ENCODE data around the gene MCAT.
"Not testable (repeated sequence)": the region's sequence is repeated elsewhere in the genome, so short reads cannot be mapped to it uniquely, and the experiment has no call there.

Gene MCAT

DNA sequence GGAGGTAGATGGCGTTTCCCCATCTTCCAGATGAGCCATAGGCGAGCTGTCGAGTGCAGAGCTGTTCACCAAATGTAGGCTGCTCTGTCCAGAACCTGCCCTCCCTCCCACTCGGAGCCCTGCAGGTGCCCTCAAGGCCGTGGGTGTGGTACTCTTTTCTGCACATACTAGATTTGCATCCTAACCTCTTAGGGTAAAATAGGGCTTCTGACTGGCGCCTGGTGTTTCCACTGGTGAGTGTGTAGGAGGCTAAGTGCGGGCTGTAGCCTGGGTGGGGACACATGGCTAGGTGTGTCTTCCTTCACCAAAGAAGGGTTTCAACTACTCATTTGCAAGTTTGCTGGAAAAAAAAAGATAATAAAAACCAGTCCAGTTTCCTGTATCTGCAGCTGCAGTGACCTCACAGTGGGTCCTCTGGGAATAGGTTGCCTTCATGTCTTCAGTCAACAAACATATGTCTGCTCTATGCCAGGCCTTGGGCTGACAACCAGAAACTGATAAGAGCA is 24.2 kb downstream of the MCAT start:
- DNase-seq, result no peak

DNA sequence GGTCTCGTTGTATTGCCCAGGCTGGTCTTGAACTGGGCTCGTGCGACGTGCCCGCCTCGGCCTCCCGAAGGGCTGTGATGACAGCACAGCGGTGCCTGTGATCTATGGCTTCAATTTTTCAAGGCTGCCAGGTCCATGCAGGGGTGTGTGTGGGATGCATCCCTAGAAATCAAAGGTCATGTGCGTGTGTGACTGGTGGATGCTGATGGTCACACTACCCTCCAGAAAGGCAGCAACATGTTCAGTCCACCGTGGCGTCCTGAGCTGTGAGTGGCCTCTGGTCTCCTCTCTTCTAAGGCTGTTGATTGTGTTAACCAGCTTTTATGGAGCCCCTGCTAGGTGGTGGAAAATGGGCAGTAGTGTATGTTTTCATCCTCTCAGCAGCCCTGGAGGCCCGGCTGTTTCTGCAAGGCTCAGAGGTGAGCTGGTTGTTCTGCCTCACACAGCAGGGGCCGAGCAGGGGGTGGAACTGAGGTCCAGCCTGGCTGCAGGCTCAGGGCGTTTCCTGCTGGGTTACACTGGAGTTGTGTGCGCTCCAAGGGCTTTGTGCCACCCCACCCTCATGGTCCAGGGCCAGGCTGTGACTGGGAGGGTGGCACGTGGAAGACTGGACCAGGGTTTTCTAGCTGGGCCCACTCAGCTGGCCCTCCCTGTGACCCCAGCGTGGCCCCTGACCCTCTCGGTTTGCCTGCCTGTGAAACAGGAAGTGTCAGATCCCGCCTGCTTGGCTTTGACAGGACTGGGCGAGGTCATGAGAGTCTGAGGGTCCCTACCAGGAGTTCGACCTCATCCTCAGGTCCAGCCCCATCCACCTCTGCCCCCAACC is 25.0 kb downstream of the MCAT start:
- DNase-seq, result no peak

DNA sequence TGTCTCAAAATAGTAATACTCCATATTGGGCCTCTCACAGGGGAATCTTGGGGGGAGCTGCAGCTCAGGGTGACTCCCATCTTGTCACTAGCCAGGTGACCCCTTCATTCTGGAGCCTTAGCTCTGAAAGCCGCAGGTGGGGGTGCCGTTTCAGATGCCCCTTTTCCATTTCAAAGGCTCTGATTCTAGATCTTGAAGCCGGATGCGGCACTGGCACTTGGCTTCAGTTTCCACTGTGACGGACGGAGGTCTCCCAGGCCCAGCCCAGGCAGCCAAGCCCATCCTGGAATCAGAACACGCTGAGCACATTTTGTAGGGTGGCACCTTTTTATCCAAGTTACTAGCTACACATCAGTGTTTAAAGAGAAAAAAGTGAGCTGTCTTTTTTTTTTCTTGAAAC is 26.3 kb downstream of the MCAT start:
- DNase-seq, result no peak

GRCh38 chr22:43114958-43115357 is 28.2 kb downstream of the MCAT start:
- no peak for DNase-seq

- DNase-seq, result no peak
Observed at GRCh38 chr22:43113526-43114251, 29.5 kb downstream of the MCAT start.

- no peak for DNase-seq
Observed at GRCh38 chr22:43110927-43111623, 32.1 kb downstream of the MCAT start.

GRCh38 chr22:43110444-43110926 is 32.7 kb downstream of the MCAT start, which contains the start of gene BIK:
Gene BIK (plus strand): TSS chr22:43110750. CDS start chr22:43124023, 13,273 bp downstream.
- no peak for DNase-seq

- no peak for DNase-seq
Observed at GRCh38 chr22:43109921-43110443, 33.2 kb downstream of the MCAT start.

DNA sequence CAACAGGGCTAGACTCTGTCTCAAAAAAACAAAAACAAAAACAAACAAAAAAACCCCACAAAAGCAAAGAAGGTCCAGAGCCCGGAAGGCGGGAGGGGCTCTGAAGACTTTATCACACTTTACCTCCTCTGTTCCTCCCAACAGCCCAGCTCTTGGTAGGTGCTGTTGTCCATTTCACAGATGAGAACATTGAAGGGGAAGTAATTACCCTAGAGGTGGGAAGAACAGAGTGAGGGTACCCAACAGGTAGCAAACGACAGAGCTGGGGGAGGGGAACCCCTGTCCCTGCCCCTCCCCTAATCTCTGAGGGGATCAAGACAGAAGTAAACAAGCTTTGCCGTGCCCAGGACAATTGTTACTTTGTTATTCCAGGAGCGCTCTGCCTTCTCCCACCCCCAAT is 33.7 kb downstream of the MCAT start:
- no peak for DNase-seq

GRCh38 chr22:43106302-43106701 is 36.9 kb downstream of the MCAT start:
- DNase-seq, result no peak

GRCh38 chr22:43104950-43105349 is 38.2 kb downstream of the MCAT start:
- DNase-seq, result not testable (repeated sequence)

GRCh38 chr22:43104056-43104625 is 39.1 kb downstream of the MCAT start:
- DNase-seq, result not testable (repeated sequence)

GRCh38 chr22:43101306-43101705 is 41.9 kb downstream of the MCAT start:
- no peak for DNase-seq

GRCh38 chr22:43100225-43100624 is 43.0 kb downstream of the MCAT start:
- DNase-seq, result no peak

- DNase-seq, result no peak
Observed at GRCh38 chr22:43099095-43099494, 44.1 kb downstream of the MCAT start.

GRCh38 chr22:43098356-43098755 is 44.8 kb downstream of the MCAT start:
- DNase-seq, result no peak

DNA sequence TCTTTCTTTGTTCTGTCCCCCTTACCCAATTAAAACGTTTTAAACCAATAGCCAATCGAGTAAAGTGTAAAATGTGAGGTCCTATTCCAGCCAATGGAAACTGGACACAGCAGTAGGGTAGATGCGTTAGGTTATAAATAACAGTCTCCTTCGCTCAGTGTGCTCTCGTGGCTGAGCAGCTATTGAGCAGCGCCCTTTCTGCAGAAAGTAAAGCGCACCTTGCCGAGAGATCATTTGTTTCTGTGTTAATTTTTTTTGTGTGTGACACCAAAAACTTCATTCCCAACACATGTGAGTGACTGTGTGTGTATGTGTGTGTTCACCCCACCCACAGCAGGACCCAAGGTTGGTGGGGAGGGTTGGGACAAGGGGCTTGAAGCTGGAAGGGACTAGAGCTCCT is 46.8 kb downstream of the MCAT start:
- DNase-seq, result no peak

GRCh38 chr22:43094551-43094950 is 48.6 kb downstream of the MCAT start:
- no peak for DNase-seq

GRCh38 chr22:43094085-43094484 is 49.1 kb downstream of the MCAT start:
- DNase-seq, result no peak

GRCh38 chr22:43092085-43092484 is 51.1 kb downstream of the MCAT start:
- DNase-seq, result no peak

GRCh38 chr22:43090130-43090789 is 52.9 kb downstream of the MCAT start:
- peak; percentile 73 for DNase-seq
